Measurements from ENCODE around the gene SH2D1A.

- no peak for TF ChIP-seq CTCF (IDR thresholded peaks at IDR 0.05)
- no peak for TF ChIP-seq POLR2A (IDR thresholded peaks at IDR 0.05; ENCODE audit: low read depth)
- no peak for TF ChIP-seq EP300 (IDR thresholded peaks at IDR 0.05)
Measured at GRCh38 chrX:124421898-124422655, 75.7 kb downstream of the SH2D1A start.

Data from esophagus muscularis mucosa (tissue), 4 donors.